Measurements from ENCODE around the gene RHPN2. TPM values are rescaled to one million over a fixed set of nuclear protein-coding genes. Genes with fewer than 3 reads are reported as not detected.

Gene RHPN2
- 23.9 and 25.9 TPM in 2 replicates for total RNA-seq (2014; rRNA removed; shearing (Covaris generic))
- 26.7 and 36.0 TPM in 2 replicates for polyA plus RNA-seq (2015; cell fraction: cytosol; rRNA removed)
- 10.8 and 22.7 TPM in 2 replicates for polyA plus RNA-seq (2015; cell fraction: nucleus; rRNA removed)

DNA sequence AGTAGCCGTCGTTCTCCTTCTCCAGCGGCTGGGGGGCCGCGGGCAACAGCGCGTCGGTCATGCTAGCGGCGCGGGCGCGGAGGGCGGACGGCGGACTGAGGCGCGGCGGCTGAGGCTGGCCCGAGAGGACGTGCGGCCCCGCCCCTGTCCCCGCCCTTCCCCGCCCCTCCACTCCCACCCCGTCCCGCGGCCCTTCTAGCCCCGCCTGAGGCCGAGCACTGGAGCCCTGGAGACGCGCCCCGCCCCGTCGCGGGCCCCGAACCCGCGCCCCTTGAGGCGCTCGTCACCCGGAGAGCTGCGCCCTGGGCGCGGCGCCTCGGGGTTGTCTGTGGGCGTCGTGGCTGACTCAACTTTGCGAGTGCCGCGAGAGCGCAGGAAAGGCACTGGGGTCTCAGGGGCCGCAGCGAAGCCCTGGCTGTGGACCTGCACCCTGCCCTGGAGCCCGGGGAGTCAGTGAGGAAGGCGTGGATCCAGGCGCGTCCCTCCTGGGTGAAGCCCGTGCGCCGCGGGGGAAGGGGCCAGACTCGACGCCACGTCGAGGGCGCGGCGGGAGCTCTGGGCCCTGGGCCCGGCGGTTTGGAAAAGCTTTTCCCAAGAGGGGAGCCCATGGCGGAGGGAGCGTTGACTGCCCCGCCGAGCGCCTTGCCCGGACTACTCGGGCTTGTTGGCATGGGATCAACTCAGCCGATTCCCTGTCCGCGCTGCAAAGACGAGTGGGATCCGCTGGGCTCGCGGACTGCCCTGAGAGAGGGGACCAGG, at the start of gene RHPN2:
TSS of gene RHPN2 (minus strand) at position 97 of the 759 bp plus-strand sequence. CDS start at position 61, 36 bp downstream.
- in situ Hi-C loops (cut with HindIII; ENCODE audit: low pct_unique_long_range_greater_than_20kb, low sequenced_read_pairs) = no loop called here

DNA sequence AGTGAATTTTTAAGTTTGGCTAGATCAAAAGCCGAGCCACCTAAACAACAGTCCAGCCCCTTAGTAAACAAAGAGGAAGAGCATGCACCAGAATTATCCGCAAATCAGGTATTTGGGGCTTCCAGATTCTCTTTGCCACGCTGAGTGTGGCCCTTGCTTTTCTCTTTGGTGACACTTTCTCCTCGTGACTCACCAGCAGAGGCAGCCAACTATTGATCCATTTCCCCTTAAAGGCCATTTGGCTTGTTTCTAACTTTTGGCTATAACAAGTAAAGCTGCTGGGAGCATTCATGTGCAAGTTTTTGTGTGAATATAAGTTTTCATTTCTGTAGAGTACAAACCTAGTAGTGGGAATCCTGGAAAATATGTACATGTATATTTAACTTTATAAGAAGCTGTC, 49.6 kb upstream of the RHPN2 start:
- in situ Hi-C loops (cut with HindIII; ENCODE audit: low pct_unique_long_range_greater_than_20kb, low sequenced_read_pairs) = no loop called here
- DNase-seq (ENCODE audit: low read depth, low spot score) = no peak

More for the DNA sequence above, at the start of gene RHPN2:
- DNase-seq (ENCODE audit: low read depth, low spot score) = peak; percentile 63

GRCh38 chr19:33111587-33111986, 46.9 kb upstream of the RHPN2 start:
- no peak for DNase-seq (ENCODE audit: low read depth, low spot score)
- in situ Hi-C loops (cut with HindIII; ENCODE audit: low pct_unique_long_range_greater_than_20kb, low sequenced_read_pairs) = no loop called here

DNA sequence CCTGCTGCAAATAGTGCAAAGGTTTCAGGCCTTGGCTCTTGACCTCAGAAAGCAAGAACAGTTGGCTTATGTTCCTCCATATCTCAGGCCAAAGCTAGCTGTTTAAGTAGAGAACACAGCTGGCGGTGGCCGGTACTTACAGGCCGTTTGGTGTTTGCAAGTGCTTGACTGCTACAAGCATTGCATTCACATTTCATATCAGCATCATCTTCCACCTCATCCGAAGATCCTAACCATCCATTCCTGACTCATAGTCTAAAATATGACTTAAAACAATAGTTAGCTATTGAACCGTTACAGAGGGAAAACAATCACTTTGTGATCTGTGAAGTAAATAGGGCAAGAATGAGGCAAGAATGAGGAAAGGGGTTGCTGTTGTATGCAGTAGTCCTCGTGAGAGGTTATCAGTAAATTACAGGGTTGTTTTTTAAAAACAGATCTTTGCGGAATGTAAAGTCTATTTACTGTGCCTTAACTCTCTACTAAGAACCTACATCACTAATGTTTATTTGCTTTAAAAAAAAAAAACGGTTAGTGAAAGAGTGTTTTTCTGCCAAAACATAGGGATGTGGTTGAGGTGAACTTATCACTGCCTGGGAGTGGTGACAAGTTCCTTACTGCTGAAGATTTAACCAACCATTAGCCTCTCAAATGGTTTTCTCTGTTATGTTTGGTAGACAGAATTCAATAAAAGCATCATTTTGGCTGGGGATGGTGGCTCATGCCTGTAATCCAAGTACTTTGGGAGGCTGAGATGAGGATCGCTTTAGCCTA, 45.6 kb upstream of the RHPN2 start:
- in situ Hi-C loops (cut with HindIII; ENCODE audit: low pct_unique_long_range_greater_than_20kb, low sequenced_read_pairs) = no loop called here

DNA sequence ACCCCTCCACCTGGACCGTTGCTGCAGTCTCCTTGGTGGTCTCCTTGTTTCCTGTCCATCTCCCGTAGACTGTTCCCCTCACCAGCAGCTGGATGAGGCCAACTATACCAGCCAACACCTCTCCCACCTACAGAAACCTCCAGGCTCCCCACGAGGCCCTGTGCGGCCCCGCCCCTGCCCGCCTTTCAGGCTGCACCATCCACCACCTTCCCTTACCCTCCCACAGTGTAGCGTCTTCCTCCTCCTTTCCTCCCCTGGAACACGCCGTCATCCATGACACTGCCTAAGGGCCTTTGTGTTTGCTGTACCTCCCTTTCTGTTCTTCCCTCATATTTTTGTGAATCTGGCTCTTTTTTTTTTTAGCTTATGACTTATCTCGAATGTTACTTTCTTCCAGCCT, 43.5 kb upstream of the RHPN2 start:
- in situ Hi-C loops (cut with HindIII; ENCODE audit: low pct_unique_long_range_greater_than_20kb, low sequenced_read_pairs) = no loop called here
- DNase-seq (ENCODE audit: low read depth, low spot score) = no peak

More for the DNA sequence above, 45.6 kb upstream of the RHPN2 start:
- DNase-seq (ENCODE audit: low read depth, low spot score) = no peak

DNA sequence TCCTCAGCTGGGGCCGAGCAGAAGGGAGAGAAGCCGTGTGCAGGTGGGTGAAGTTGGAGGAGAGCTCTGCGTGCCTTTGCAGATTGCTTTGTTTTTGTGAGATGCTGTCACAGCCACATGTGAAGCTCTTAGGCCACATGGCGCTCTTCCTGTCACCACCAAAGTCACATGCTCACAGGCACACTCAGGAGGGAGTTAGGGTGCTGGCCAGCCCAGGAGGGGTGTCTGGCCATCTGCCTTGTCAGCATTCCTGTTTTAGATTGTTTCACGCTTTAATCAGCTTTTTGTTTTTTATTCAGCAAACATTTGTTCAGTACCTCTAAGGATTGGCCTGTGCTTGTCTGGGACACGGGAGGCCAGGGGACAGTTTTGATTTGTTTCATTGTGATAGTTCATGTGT, 38.2 kb upstream of the RHPN2 start:
- in situ Hi-C loops (cut with HindIII; ENCODE audit: low pct_unique_long_range_greater_than_20kb, low sequenced_read_pairs) = no loop called here

DNA sequence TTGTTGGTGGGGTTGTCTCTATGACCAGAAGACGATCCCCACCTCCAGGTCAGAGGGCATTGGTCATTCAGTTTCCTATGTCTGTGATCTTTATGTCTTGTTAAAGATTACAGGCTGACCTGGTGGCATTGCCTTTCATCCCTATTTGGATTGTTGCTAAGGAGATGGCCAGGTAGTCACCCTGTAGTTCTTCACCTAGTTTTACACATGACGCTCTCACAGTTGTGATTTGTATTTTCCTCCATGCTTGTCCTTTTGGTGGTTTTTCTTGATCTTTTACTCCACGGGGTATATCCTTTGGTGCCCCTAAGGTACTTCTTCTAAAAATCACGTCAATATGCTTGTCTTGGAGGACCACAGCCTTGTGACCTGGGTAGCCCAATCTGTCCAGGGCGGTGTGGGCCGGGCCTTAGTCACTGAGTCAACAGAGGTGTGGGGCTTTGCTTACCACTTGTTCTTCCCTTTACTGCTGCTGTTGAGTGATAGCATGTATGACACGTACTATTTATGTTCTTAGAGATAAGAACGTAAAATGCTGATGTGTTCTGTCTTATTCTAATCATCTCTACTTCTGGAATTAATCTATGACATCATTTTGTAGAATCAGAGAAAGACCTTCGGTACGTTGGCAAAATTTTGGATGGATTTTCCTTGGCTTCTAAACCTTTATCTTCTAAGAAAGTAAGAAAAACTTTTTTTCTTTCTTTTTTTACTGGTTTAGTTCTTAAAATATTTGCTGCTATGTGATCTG, 36.4 kb upstream of the RHPN2 start:
- DNase-seq (ENCODE audit: low read depth, low spot score) = no peak
- in situ Hi-C loops (cut with HindIII; ENCODE audit: low pct_unique_long_range_greater_than_20kb, low sequenced_read_pairs) = no loop called here

More for the DNA sequence above, 38.2 kb upstream of the RHPN2 start:
- no peak for DNase-seq (ENCODE audit: low read depth, low spot score)

DNA sequence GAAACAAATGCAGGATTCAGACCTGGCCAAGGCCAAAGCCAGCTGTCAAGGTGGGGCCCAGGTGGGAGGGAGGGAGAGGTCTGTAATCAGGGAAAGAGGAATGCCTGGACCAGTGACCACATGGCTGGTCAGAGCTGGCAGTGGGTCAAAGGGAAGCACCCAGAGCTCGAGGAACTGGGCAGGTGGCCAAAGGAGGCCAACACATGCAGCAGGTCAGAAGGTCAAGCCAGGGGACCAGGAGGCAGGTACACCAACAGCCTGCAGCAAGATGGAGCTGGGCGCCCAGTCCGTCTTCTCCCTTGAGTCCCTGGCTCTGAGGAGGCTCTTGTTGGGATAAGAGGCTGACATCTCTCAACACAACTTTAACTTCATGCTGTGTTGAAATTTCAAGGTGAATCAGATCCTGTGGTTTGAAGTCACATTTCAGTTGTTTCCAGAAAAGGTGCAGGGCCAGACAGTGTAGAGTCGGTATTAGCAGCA, 33.4 kb upstream of the RHPN2 start:
- no peak for DNase-seq (ENCODE audit: low read depth, low spot score)
- in situ Hi-C loops (cut with HindIII; ENCODE audit: low pct_unique_long_range_greater_than_20kb, low sequenced_read_pairs) = no loop called here

DNA sequence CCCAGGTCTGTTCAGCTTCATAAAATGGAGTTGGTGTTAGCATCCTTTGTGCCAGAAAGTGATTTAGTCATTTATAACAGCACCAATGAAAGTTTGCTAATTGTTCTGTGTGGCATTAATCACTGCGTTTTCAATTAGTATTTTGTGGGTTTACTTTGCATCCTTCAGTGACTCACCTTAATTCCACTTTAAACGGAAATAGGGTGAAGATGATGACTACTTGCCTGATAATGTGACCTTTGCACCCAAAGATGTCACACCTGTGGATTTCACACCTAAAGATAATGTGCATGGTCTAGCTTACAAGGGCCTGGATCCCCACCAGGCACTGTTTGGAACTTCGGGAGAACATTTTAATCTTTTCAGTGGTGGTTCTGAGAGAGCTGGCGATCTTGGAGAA, 31.3 kb upstream of the RHPN2 start:
- DNase-seq (ENCODE audit: low read depth, low spot score) = no peak
- in situ Hi-C loops (cut with HindIII; ENCODE audit: low pct_unique_long_range_greater_than_20kb, low sequenced_read_pairs) = no loop called here

- DNase-seq (ENCODE audit: low read depth, low spot score) = no peak
- in situ Hi-C loops (cut with HindIII; ENCODE audit: low pct_unique_long_range_greater_than_20kb, low sequenced_read_pairs) = no loop called here
These were observed 29.9 kb upstream of the RHPN2 start for GRCh38 chr19:33094436-33095067.

GRCh38 chr19:33093420-33094210, 28.9 kb upstream of the RHPN2 start:
- DNase-seq (ENCODE audit: low read depth, low spot score) = no peak
- in situ Hi-C loops (cut with HindIII; ENCODE audit: low pct_unique_long_range_greater_than_20kb, low sequenced_read_pairs) = no loop called here

GRCh38 chr19:33090179-33090578, 25.5 kb upstream of the RHPN2 start:
- no peak for DNase-seq (ENCODE audit: low read depth, low spot score)
- in situ Hi-C loops (cut with HindIII; ENCODE audit: low pct_unique_long_range_greater_than_20kb, low sequenced_read_pairs) = no loop called here

DNA sequence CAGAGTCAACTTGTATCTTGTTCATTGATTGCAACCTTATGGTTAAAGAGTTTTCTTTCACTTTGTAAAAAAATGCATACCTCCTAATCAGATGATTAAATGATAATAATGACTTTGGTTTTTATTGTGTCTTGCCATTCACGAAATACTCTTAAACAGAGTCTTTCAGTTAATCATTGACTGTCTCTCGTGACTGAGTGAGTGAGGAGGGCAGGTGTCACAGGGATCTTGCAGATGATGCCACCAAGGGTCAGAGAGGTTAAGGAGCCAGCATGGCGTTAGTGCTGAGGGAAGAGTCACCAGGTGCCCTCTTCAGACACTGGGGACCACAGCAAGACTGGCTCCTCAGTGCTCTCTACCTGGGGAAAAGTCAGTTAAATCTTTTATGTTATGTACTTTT, 24.3 kb upstream of the RHPN2 start:
- in situ Hi-C loops (cut with HindIII; ENCODE audit: low pct_unique_long_range_greater_than_20kb, low sequenced_read_pairs) = no loop called here

GRCh38 chr19:33086955-33087354, 22.3 kb upstream of the RHPN2 start:
- in situ Hi-C loops (cut with HindIII; ENCODE audit: low pct_unique_long_range_greater_than_20kb, low sequenced_read_pairs) = no loop called here
- DNase-seq (ENCODE audit: low read depth, low spot score) = no peak

More for the DNA sequence above, 24.3 kb upstream of the RHPN2 start:
- DNase-seq (ENCODE audit: low read depth, low spot score) = no peak

DNA sequence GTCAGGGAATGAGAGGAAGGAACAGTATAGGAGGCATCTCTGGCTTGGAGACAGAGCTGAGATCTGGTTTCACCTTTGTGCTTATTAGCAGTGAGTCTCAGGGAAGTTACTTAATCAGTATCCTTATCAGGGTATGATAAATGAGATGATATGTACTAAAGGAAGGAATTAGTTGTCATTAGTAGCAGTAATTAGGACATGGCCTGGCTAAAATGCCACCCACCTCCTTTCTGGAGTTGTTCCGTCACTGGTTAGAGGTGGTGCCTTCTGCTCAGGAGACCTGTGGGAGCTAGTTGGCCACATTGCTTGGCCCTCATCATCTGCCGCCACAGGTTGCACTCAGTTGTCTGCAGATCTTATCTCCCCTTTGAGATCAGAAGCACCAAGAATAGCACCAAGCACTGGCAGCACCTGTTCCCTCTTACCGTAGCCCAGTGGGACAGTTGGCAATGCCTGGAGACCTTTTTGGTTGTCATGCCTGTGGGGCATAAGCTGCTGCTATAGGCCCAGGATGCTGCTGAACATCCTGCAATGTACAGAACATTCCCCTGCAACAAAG, 21.0 kb upstream of the RHPN2 start:
- DNase-seq (ENCODE audit: low read depth, low spot score) = no peak
- in situ Hi-C loops (cut with HindIII; ENCODE audit: low pct_unique_long_range_greater_than_20kb, low sequenced_read_pairs) = no loop called here
